ENCODE measurements around the gene ZNF217.
A peak's percentile ranks its signal among the peaks of the same experiment; 100 is the strongest.
"Not testable (repeated sequence)": the region's sequence is repeated elsewhere in the genome, so short reads cannot be mapped to it uniquely, and the experiment has no call there.

Gene ZNF217

DNA sequence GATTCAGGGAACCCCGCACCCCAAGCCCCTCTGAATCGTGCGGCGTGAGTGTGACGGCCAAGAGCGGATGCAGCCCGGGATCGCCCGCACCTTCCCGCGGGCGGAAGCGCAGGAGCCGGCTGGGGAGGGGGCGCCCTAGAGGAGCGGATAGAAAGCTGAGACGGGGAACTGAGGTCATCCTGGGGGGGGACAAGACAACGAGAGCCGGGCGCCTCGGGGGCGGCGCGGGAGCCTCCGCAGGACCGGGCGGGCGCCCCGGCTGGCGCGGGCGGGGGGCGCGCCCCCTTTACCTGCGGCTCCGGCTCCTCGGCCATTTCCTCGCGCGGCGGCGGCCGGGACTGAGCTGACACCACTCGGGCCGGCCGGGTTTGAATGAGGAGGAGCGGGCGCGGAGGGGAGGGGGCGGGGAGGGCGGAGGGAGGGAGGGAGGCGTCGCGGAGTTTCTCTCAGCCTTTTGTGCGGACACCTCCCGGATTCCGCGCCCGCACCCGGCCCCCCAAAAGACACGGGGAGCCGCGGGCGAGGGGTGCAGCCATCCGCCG lies at the start of gene ZNF217:
Gene ZNF217 (minus strand): TSS at position 374 of the 542 bp plus-strand sequence. CDS start 11,013 bp downstream, outside the sequence.
- not testable (repeated sequence) for FAIRE-seq; DNase-seq (ENCODE audit: extremely low spot score, insufficient read length, low read depth)

DNA sequence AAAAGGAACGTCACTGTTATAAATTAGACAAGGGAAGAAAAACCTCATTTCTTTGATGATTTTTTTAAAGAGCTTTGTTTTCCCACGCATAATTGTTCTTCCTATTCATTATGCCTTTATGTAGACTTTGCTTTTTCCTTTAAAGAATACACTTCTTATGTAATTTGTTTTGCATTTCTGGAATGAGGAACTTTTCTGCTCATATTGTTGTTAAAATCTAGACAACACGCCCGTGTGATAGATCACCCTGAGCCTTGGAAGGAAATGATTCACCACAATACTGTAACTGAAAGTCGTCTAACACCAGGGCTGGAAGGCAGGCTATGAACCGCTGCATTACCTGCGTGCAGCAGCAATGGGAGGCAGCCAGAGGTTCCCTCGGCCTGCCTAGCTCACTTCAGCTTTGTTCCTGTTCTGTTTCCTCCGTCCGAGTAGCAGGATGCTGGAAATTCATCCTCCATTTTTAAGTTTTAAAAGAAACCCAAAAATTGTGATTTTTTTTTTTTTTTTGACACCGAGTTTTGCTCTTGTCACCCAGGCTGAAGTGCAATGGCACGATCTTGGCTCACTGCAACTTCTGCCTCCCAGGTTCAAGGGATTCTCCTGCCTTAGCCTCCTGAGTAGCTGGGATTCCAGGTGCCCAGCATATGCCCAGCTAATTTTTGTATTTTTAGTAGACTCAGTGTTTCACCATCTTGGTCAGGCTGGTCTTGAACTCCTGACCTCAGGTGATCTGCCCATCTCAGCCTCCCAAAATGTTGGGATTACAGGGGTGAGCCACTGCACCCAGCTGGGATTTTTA lies 49.6 kb upstream of the ZNF217 start:
- DNase-seq (ENCODE audit: extremely low spot score, insufficient read length, low read depth) = peak; percentile 71
- peak; percentile 94 for FAIRE-seq

DNA sequence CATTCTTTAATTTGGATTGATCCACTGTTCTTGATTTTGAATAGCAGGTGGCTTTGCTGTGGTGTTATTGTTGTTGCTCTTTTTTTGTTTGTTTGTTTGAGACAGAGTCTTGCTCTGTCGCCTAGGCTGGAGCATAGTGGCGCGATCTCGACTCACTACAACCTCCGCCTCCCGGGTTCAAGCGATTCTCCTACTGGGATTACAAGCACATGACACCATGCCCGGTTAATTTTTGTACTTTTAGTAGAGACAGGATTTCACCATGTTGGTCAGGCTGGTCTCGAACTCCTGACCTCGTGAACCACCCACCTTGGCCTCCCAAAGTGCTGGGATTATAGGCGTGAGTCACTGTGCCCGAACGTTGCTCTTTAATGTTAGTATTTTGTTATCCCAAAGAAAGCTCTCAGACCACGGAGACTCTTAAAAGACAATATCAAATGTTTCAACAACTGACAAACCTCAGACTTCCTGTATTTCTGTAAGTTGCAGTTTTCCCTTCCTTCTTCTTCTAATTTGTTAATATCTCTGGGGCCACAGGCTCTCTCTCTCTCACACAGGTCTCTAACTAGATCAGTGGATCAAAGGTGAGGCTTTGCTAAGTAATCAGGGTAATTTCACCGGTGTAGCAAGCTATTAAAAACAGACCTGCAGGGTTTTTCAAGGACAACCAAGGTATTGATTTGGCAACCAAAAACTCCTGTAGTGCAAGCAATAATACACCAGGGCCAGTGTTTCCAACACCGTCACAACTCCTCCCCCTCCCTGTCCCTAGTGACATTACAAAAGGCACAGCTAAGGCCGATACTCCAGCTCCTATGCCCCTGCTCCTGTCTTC lies 48.8 kb upstream of the ZNF217 start:
- peak; percentile 62 for FAIRE-seq
- no peak for DNase-seq (ENCODE audit: extremely low spot score, insufficient read length, low read depth)

DNA sequence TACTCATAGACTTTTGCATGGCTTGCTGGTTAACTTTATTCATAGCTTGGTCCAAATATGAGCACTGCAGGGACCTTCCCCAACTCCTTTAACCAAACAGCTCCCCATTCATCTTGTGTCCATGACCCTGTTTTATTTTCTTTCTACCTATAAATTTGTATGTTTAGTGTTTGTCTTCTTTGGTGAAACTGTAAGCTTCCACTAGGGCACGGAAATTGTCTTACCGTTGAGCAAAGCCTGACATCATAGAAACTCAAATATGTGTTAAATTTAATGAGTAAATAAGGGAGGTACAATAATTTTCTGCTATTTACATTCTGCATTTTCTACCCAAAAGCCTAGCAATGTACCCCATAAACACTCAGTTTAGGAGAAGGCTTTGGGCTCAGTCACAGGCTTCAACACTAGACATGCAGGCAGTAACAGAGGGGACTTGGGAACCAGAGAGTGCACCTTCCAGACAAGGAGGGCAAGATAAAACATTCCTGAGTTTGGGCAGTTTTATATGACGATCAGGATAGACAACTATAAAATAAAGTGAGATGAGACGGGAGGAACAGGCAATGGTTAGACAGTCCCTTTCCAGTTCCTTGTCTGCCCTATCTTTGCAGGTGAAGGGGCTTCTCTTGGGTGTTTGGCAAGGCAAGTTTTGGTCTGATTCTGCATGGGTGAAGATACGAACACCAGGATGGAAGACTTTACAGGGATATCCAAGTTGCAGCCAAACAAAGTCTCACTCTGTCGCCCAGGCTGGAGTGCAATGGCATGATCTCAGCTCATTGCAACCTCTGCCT lies 46.2 kb upstream of the ZNF217 start:
- FAIRE-seq = no peak
- no peak for DNase-seq (ENCODE audit: extremely low spot score, insufficient read length, low read depth)

DNA sequence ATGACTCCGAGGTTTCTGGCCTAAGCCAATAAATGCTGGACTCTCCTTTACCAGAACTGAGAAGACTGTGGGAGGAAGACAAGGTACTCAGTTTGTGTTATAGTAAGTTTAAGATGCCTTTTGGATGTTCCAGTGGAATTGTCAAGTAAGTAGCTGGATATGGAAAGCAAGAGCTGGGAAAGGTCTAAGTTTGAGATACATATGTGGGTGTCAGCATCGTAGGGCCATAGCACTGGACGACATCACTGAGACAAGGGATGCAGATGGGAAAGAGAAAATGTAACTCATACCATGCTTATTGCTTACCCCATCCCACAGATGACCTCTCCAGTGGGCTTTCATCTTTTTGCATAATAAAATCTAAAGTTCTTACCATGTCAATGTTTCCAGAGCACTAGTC lies 45.5 kb upstream of the ZNF217 start:
- no peak for DNase-seq (ENCODE audit: extremely low spot score, insufficient read length, low read depth)
- FAIRE-seq = no peak

DNA sequence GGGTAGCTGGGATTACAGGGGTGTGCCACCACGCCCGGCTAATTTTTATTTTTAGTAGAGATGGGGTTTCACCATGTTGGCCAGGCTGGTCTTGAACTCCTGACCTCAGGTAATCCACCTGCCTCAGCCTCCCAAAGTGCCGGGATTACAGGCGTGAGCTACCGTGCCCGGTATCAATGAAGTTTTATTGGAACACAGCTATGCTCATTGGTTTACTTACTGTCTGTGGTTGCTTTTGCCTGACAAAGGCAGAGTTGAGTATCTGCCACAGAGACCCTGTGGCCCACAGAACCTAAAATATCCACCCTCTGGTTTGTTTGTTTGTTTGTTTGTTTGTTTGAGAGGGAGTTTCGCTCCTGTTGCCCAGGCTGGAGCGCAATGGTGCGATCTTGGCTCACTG lies 43.7 kb upstream of the ZNF217 start:
- FAIRE-seq; DNase-seq (ENCODE audit: extremely low spot score, insufficient read length, low read depth): not testable (repeated sequence)

DNA sequence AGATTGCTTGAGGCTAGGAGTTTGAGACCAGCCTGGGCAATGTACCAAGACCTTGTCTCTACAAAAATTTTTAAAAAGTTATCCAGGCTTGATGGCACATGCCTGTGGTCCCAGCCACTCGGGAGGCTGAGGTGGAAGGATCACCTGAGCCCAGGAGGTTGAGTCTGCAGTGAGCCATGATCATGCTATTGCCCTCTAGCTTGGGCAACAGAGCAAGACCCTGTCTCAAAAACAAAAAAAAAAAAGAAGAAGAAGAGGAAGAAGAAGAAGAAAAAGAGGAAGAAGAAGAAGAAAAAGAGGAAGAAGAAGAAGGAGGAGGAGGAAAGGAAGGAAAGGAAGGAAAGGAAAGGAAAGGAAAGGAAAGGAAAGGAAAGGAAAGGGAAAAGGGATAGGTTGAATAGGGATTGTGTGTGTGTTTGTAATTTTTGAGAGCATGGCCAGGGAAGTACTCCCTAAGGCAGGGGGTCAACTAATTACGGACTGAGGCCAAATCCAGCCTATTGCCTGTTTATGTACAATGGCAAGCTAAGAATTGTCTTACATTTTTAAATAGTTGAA lies 43.0 kb upstream of the ZNF217 start:
- DNase-seq (ENCODE audit: extremely low spot score, insufficient read length, low read depth) = no peak
- FAIRE-seq = no peak

DNA sequence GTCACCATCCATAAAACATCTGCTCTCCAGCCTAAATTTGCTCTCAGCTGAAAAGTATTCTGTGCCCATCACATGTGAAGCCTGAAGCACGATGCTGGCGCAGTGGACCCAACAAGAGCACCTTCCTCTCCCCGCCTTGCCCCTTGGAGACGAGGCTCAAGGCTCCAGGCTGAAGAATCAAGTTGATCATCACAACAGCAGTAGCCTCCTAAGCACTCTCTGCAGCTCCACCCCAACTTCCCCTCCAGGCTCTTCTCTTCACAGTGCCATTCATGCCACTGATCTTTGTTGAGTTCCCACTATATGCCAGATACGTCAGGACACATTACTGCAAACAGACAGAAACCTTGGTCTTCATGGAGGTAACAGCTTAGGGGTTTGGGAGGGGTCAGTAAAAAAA lies 41.6 kb upstream of the ZNF217 start:
- DNase-seq (ENCODE audit: extremely low spot score, insufficient read length, low read depth) = no peak
- FAIRE-seq = no peak

DNA sequence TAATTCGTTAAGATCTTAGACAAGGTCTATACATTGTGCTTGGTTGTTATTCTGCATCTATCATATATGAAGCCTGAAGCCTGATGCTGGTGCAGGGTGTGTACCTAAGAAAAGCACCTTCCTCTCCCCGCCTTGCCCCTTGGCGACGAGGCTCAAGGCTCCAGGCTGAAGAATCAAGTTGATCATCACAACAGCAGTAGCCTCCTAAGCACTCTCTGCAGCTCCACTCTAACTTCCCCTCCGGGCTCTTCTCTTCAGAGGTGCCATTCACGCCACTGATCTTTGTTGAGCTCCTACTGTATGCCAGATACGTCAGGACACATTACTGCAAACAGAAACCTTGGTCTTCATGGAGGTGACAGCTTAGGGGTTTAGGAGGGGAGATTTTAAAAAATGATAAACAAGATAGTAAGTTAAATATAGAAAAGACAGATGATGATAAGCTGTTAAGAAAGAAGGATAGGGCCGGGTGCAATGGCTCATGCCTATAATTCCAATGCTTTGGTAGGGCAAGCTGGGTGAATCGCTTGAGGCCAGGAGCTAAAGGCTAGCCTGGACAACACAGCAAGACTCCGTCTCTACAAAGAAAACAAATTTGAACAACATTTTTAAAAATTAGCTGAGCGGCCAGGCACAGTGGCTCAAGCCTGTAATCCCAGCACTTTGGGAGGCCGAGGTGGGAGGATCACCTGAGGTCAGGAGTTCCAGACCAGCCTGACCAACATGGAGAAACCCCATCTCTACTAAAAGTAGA lies 38.4 kb upstream of the ZNF217 start:
- DNase-seq (ENCODE audit: extremely low spot score, insufficient read length, low read depth) = no peak
- no peak for FAIRE-seq

DNA sequence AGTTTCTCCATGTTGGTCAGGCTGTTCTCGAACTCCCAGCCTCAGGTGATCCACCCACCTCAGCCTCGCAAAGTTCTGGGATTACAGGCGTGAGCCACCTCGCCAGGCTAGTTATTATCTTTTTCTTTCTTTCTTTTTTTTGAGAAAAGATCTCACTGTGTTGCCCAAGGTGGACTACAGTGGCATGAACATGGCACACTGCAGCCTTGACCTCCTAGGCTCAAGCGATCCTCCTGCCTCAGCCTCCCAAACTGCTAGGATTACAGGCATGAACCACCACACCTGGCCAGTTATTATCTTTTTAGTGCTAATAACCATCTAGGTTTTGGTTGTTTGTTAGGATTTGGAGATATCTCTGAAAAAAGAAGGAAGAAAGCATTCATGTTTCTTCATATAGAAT lies 35.8 kb upstream of the ZNF217 start:
- DNase-seq (ENCODE audit: extremely low spot score, insufficient read length, low read depth) (no peak), FAIRE-seq (no peak)

DNA sequence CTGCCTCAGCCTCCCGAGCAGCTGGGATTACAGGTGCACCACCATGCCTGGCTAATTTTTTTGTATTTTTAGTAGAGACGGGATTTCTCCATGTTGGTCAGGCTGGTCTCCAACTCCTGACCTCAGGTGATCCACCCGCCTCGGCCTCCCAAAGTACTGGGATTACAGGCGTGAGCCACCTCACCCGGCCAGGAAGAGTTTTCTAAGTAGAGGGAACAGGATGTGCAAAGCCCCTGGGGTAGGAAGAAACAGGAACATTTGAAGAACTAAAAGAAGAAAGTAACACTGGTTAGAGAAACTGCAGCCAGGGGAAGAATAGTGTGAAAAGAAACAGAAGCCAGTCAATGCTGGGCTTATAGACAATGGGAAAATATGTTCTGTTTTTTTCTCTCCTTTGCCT lies 35.1 kb upstream of the ZNF217 start:
- FAIRE-seq; DNase-seq (ENCODE audit: extremely low spot score, insufficient read length, low read depth): not testable (repeated sequence)

DNA sequence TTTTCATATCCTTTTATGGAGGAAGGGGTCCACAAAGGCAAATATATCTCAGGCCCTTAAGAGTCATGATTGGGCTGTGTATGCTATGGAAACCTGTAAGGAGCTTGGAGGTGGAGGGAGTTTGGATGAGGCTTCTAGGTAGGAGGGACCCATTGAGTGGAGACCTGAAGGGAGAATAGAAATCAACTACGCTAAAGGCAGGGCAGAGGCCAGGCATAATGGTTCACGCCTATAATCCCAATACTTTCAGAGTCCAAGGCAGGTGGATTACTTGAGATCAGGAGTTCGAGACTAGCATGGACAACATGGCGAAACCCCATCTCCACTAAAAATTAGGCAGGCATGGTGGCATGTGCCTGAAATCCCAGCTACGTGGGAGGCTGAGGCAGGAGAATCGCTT lies 34.4 kb upstream of the ZNF217 start:
- no peak for FAIRE-seq
- no peak for DNase-seq (ENCODE audit: extremely low spot score, insufficient read length, low read depth)

DNA sequence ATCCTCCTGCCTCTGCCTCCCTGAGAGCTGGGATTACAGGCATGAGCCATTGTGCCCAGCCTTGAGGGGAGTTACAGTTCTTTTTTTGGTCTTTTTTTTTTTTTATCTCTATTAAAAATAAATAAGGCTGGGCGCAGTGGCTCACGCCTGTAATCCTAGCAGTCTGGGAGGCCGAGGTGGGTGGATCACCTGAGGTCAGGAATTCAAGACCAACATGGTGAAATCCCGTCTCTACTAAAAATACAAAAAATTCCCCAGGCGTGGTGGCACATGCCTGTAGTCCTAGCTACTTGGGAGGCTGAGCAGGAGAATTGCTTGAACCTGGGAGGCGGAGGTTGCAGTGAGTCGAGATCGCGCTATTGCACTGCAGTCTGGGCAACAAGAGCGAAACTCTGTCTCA lies 33.4 kb upstream of the ZNF217 start:
- DNase-seq (ENCODE audit: extremely low spot score, insufficient read length, low read depth); FAIRE-seq: not testable (repeated sequence)

DNA sequence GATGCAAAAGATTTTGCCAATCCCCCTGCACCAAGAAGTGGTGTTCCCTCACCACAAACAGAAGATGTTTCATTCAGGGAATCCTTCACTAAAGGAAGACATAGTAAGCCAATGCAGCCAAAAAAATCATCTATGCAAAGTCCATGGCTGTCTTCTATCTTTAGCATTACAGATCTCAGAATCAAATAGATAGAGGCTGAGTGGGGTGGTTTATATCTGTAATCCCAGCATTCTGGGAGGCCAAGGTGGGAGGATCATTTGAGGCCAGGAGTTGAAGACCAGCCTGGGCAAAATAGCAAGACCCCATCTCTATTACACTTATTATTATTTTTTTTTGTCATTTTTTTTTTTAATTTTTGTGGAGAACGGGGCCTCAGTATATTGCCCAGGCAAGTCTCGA lies 32.9 kb upstream of the ZNF217 start:
- no peak for DNase-seq (ENCODE audit: extremely low spot score, insufficient read length, low read depth)
- FAIRE-seq = no peak

DNA sequence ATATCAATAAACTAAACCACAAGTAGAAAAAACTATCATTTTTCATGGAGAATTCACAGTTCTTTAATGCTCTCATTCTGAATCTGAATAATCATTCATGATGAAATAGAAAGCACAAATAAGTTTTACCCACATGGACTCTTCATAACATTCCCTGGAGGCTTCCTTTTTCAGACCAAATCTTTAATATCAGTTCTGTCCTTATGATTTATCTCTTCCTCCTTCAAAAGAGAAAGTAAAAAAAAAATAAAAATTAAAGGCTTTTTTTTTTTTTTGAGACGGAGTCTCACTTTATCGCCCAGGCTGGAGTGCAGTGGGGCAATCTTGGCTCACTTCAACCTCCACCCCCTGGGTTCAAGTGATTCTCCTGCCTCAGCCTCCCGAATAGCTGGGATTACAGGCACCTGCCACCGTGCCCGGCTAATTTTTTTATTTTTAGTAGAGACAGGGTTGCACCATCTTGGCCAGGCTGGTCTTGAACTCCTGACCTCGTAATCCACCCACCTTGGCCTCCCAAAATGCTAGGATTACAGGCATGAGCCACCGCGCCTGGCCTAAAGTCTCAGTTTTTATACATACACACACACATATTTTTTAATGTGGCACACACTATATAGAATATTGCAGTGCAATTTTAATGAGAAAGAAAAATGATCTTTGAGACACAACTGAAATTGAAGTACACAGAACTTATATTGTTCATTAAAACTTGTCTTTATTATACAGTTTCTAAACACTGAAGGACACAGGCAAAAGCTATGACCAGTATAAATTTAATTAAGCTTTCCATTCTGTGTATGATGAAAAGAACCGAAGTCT lies 31.9 kb upstream of the ZNF217 start:
- FAIRE-seq (no peak), DNase-seq (ENCODE audit: extremely low spot score, insufficient read length, low read depth) (no peak)

DNA sequence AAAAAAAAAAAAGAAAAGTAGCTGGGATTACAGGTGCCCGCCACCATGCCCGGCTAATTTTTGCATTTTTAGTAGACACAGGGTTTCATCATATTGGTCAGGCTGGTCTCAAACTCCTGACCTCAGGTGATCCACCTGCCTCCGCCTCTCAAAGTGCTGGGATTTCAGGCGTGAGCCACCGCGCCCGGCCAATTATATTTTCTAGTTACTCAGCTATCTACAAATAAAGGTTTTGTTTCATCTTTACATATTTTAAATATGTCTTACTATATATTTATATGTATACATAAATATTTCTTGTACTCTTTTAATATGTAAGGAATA lies 31.2 kb upstream of the ZNF217 start:
- not testable (repeated sequence) for DNase-seq (ENCODE audit: extremely low spot score, insufficient read length, low read depth); FAIRE-seq

DNA sequence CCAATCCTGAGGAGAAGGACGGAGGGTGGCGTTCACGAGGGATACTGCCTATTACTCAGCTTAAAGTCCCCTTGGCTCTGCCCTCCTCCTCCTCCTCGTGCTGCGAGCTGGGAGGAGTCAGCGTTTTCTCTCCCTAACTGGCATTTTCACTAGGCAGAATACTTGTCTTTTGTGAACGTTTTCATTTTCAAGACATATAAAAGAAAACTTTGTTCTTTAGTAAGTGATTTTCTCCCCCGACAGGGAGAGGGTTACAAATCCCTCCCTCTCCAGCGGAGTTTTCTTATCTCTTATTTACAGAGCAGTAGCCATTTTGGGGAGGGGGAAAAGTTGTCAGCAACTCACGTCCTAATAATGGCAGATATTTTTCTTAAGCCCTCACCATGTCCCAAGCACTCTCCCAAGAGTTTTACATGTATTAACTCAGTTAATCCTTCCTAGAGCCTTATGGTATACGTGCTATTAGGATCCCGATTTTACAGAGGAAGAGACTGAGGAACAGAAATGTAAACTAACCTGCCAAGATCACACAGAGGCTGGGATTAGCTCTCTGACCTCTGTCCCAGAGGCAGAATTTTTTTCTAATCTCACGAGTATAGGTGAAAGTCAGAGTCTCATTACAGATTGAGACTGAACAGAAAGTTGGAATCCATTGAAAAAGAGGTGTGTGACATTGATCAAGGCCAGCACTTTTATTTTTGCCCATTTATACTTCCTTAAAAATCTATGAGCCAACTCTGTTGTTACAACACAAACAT lies 30.0 kb upstream of the ZNF217 start:
- FAIRE-seq = peak; percentile 77
- DNase-seq (ENCODE audit: extremely low spot score, insufficient read length, low read depth) = no peak

DNA sequence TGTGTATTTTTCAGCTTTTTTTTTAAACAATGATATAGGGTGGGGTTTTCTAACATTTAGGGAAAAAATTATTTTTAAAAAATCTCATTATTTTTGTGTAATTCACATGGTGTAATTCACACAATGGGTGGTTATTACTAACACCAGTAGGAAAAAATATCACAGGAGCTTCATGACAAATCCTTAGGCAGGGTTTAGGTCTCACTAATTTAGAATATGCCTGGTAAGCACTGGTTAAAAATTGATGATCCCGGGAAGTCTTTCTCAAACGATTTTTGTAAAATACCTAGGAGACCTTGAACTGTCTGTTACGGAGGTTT lies 29.5 kb upstream of the ZNF217 start:
- DNase-seq (ENCODE audit: extremely low spot score, insufficient read length, low read depth) = no peak
- no peak for FAIRE-seq
